ENCODE measurements around the gene SUSD5. TPM values are rescaled to one million over a fixed set of nuclear protein-coding genes. Genes with fewer than 3 reads are reported as not detected.

The SUSD5 gene
- total RNA-seq, 1 donor from 2014 or later: 2.4 TPM

Other genes starting within 250 kb of the SUSD5 start
- gene GLB1, start 121.7 kb downstream of the SUSD5 start, total RNA-seq: 17.6 TPM
- gene TMPPE, start 121.7 kb downstream of the SUSD5 start, total RNA-seq: 2.9 TPM
- gene CRTAP, start 104.8 kb downstream of the SUSD5 start, total RNA-seq: 80.7 TPM
- 1.3 TPM for gene FBXL2, start 58.6 kb upstream of the SUSD5 start, total RNA-seq
- gene UBP1, start 221.6 kb upstream of the SUSD5 start, total RNA-seq: 36.6 TPM

All from Right ventricle myocardium superior (tissue), 1 donor.